Right lobe of liver (tissue), 6 donors: ENCODE data around the gene STYK1. TPM values are rescaled to one million over a fixed set of nuclear protein-coding genes. Genes with fewer than 3 reads are reported as not detected.

Experiments used
- ATAC-seq, 4 donors: fragments of 200-7000 bp; cut with Tn5 transposase; one replicate each; pipeline ENCODE4 v1.9.1; 2020; ENCODE audit warnings: mild to moderate bottlenecking in 4 of 4, moderate library complexity in 4 of 4
- DNase-seq, 3 donors: peaks; one replicate each; pipeline ENCODE4 v3.0.0-alpha.2; 2020
- H3K27ac ChIP-seq, 3 donors: fragments of 200-600 bp; one replicate each; pipeline ENCODE4 v1.8.0; 2022
- H3K27me3 ChIP-seq, 2 donors: fragments of 200-600 bp; one replicate each; pipeline ENCODE4 v1.8.0; 2022
- H3K36me3 ChIP-seq, 4 donors: fragments of 200-600 bp; sonication (generic) in 1 of 4; one replicate each; pipeline versions ENCODE4 v1.5.1 to v1.8.0; 2017 to 2022; ENCODE audit warnings: control low read depth in 1 of 4
- H3K4me1 ChIP-seq, 4 donors: fragments of 200-600 bp; sonication (generic) in 1 of 4; one replicate each; pipeline versions ENCODE4 v1.5.1 to v1.8.0; 2017 to 2022; ENCODE audit warnings: control low read depth in 1 of 4
- H3K4me3 ChIP-seq, 3 donors: fragments of 200-600 bp; one replicate each; pipeline ENCODE4 v1.8.0; 2022
- H3K9me3 ChIP-seq, 4 donors: fragments of 200-600 bp; sonication (generic) in 1 of 4; one replicate each; pipeline versions ENCODE4 v1.5.1 to v1.8.0; 2017 to 2022; ENCODE audit warnings: control low read depth in 1 of 4
- CTCF ChIP-seq, 4 donors: fragments of 200-600 bp in 3 of 4; fragments of 450-650 bp in 1 of 4; IDR thresholded peaks; one replicate each; pipeline versions ENCODE4 v1.5.1 to v1.8.0; 2016 to 2022; ENCODE audit warnings: antibody characterized with exemption in 4 of 4, mild to moderate bottlenecking in 2 of 4
- POLR2A ChIP-seq: fragments of 450-650 bp; IDR thresholded peaks from one replicate; pipeline ENCODE4 v1.6.1; 2017; ENCODE audit warnings: antibody characterized with exemption, mild to moderate bottlenecking
- WGBS: methylation state at CpG from one replicate; pipeline ENCODE4 v1.1.6; 2018; ENCODE audit warnings: low coverage, low lambda C conversion rate; ENCODE audit not compliant: insufficient coverage; ENCODE audit errors: missing lambda C conversion rate; 5-methylcytosine and 5-hydroxymethylcytosine counted together
- intact Hi-C, 2 donors: fragments of 100-400 bp; cut with DNase I; formaldehyde crosslinking; loops; one replicate each; pipeline versions ENCODE4 v1.11.2 to v1.14.1; 2022
- total RNA-seq, 6 experiments: library from RNA; depleted of rRNA in 2 of 6; stranded (reverse); fragments of >200 nt in 2 of 6; fragmentation: NEBNext Ultra II Directional in 3 of 6; extraction: Animal tissue kit (Norgen Biotek cat#: 25700) in 3 of 6; gene quantifications; one replicate each; pipeline versions ENCODE4 v1.1.0 to v1.2.4, GENCODE V29; 2016 to 2023
- donor health status: DM: no; HTN: yes; CAD: no.
- donor health status: DM: no; HTN: no; CAD: no.
- donor health status: DM: no; HTN: no; CAD: no.
- donor health status: DM: no; HTN: yes; CAD: no.
- donor health status: DM: no; HTN: yes; CAD: no.

Gene STYK1
- total RNA-seq, 6 experiments from 2014 or later = not detected

GRCh38 chr12:10636611-10637010 is 37.2 kb downstream of the STYK1 start:
- H3K27me3 ChIP-seq = no peaks in the 10 kb centered on the region
- no peaks in the 10 kb centered on the region for H3K4me1 ChIP-seq
- intact Hi-C loops = no loop called here
- DNase-seq (no peak), ATAC-seq (no peak)
- WGBS = 55% methylated on average over 6 of the region's 6 CpGs
- no peak overlapping the region for H3K4me3 ChIP-seq
- H3K9me3 ChIP-seq = no peaks in the 10 kb centered on the region
- no peaks in the 10 kb centered on the region for H3K36me3 ChIP-seq
- H3K27ac ChIP-seq = no peak overlapping the region
- TF ChIP-seq POLR2A (no peak), CTCF (IDR thresholded peaks at IDR 0.05) (no peak)

GRCh38 chr12:10636124-10636523 is 37.7 kb downstream of the STYK1 start:
- intact Hi-C loops = no loop called here
- no peak for ATAC-seq
- TF ChIP-seq CTCF (IDR thresholded peaks at IDR 0.05) (no peak), POLR2A (no peak)
- H3K4me3 ChIP-seq = no peak overlapping the region
- no peaks in the 10 kb centered on the region for H3K4me1 ChIP-seq
- H3K9me3 ChIP-seq = no peaks in the 10 kb centered on the region
- no peak for DNase-seq
- no peaks in the 10 kb centered on the region for H3K36me3 ChIP-seq
- no peak overlapping the region for H3K27ac ChIP-seq
- WGBS = 66% methylated on average over 3 of the region's 3 CpGs
- H3K27me3 ChIP-seq = no peaks in the 10 kb centered on the region

- no peaks in the 10 kb centered on the region for H3K36me3 ChIP-seq
- TF ChIP-seq CTCF (IDR thresholded peaks at IDR 0.05) (no peak), POLR2A (no peak)
- H3K27ac ChIP-seq = no peak overlapping the region
- ATAC-seq (no peak), DNase-seq (no peak)
- no peaks in the 10 kb centered on the region for H3K4me1 ChIP-seq
- H3K4me3 ChIP-seq = no peak overlapping the region
- no peaks in the 10 kb centered on the region for H3K9me3 ChIP-seq
- 53% methylated on average over 2 of the region's 2 CpGs for WGBS
- intact Hi-C loops = no loop called here
- no peaks in the 10 kb centered on the region for H3K27me3 ChIP-seq
These were observed 38.5 kb downstream of the STYK1 start for GRCh38 chr12:10635306-10635705.

GRCh38 chr12:10634427-10634826 is 39.4 kb downstream of the STYK1 start:
- ATAC-seq = no peak
- Histone ChIP-seq H3K36me3 (no peaks in the 10 kb centered on the region), H3K27ac (no peak overlapping the region), H3K4me3 (no peak overlapping the region), H3K27me3 (no peaks in the 10 kb centered on the region), H3K4me1 (no peaks in the 10 kb centered on the region), H3K9me3 (no peaks in the 10 kb centered on the region)
- intact Hi-C loops = no loop called here
- DNase-seq = no peak
- WGBS = 64% methylated on average over 5 of the region's 5 CpGs
- no peak for TF ChIP-seq CTCF (IDR thresholded peaks at IDR 0.05)
- no peak for TF ChIP-seq POLR2A

GRCh38 chr12:10633541-10633940 is 40.3 kb downstream of the STYK1 start:
- WGBS = 59% methylated on average over 3 of the region's 3 CpGs
- intact Hi-C loops = no loop called here

More at GRCh38 chr12:10633541-10633940, 40.3 kb downstream of the STYK1 start:
- no peak for TF ChIP-seq CTCF (IDR thresholded peaks at IDR 0.05)
- TF ChIP-seq POLR2A = no peak
- Histone ChIP-seq H3K4me3 (no peak overlapping the region), H3K9me3 (no peaks in the 10 kb centered on the region), H3K27ac (no peak overlapping the region), H3K27me3 (no peaks in the 10 kb centered on the region), H3K4me1 (no peaks in the 10 kb centered on the region), H3K36me3 (no peaks in the 10 kb centered on the region)
- ATAC-seq = no peak
- DNase-seq = no peak
